Measurements from ENCODE around the gene CARD11.

Gene CARD11

DNA sequence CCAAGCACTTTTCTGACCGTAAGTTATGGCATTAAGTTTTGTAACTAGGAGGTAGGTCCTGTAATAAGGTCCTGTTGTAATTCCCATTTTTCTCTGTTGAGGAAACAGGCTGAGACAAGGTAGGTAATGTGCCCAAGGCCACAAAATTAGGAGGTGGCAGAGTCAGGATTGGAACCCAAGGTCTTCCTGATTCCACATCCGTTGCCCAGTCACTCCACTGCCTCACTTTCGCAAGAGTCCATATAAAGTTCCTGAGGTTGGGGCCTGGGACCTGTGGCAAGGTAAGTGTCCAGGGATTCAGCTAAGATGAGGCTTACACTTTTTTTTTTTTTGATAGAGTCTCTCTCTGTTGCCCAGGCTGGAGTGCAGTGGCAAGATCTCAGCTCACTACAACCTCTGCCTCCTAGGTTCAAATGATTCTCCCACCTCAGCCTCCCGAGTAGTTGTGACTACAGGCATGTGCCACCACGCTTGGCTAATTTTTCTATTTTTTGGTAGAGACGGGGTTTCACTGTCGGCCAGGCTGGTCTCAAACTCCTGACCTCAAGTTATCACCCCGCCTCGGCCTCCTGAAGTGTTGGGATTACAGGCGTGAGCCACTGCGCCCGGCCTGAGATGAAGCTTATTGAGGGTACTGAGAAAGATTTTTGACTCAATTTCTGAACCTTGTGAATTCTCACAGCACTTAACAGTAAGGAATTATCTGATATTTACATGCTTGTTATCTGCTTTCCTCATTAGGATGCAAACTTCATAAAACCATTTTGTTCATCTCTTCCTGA lies 179.3 kb downstream of the CARD11 start:
- H3K9ac ChIP-seq (ENCODE audit: low read depth, low read length, poor library complexity, severe bottlenecking) = no peak overlapping the region
- H3K9me2 ChIP-seq (replicated peaks; ENCODE audit: low read depth, low read length) = no peaks in the 10 kb centered on the region
- no peaks in the 10 kb centered on the region for H3K27me3 ChIP-seq (ENCODE audit: insufficient read depth, low read length, poor library complexity, severe bottlenecking)
- TF ChIP-seq EZH2phosphoT487 (IDR thresholded peaks at IDR 0.05; ENCODE audit: borderline replicate concordance) = no peak
- TF ChIP-seq, protein P1, sequence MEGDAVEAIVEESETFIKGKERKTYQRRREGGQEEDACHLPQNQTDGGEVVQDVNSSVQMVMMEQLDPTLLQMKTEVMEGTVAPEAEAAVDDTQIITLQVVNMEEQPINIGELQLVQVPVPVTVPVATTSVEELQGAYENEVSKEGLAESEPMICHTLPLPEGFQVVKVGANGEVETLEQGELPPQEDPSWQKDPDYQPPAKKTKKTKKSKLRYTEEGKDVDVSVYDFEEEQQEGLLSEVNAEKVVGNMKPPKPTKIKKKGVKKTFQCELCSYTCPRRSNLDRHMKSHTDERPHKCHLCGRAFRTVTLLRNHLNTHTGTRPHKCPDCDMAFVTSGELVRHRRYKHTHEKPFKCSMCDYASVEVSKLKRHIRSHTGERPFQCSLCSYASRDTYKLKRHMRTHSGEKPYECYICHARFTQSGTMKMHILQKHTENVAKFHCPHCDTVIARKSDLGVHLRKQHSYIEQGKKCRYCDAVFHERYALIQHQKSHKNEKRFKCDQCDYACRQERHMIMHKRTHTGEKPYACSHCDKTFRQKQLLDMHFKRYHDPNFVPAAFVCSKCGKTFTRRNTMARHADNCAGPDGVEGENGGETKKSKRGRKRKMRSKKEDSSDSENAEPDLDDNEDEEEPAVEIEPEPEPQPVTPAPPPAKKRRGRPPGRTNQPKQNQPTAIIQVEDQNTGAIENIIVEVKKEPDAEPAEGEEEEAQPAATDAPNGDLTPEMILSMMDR (conservative IDR thresholded peaks at IDR 0.05; ENCODE audit: low read length) = no peak
- H3K9me3 ChIP-seq (ENCODE audit: insufficient read depth, low read depth, low read length) = no peaks in the 10 kb centered on the region
- H3K4me1 ChIP-seq (ENCODE audit: insufficient read depth, low read length, poor library complexity, severe bottlenecking) = peaks cover 23% of the 10 kb centered on the region
- no peaks in the 10 kb centered on the region for H3K36me3 ChIP-seq (ENCODE audit: insufficient read depth, low read length)
- no peaks in the 10 kb centered on the region for H3F3A ChIP-seq (ENCODE audit: low read depth)
- H3K79me2 ChIP-seq (ENCODE audit: insufficient read depth, low read length) = peaks cover 4% of the 10 kb centered on the region; the same call in 1 of the 2 replicates
- no peaks in the 10 kb centered on the region for H4K20me1 ChIP-seq (ENCODE audit: insufficient read depth, low read length, poor library complexity, severe bottlenecking)
- H3K4me3 ChIP-seq (ENCODE audit: low read length, poor library complexity, severe bottlenecking) = peak overlapping the region; percentile 72
- H3K4me2 ChIP-seq (ENCODE audit: low read depth, low read length, poor library complexity, severe bottlenecking) = peak overlapping the region; percentile 85
- no peak overlapping the region for H2AFZ ChIP-seq (ENCODE audit: low read length)

GRCh38 chr7:2863461-2864066 lies 180.1 kb downstream of the CARD11 start:
- peak overlapping the region; percentile 68 for H3K9ac ChIP-seq (ENCODE audit: low read depth, low read length, poor library complexity, severe bottlenecking)
- peak overlapping the region; percentile 72 for H3K4me3 ChIP-seq (ENCODE audit: low read length, poor library complexity, severe bottlenecking)

DNA sequence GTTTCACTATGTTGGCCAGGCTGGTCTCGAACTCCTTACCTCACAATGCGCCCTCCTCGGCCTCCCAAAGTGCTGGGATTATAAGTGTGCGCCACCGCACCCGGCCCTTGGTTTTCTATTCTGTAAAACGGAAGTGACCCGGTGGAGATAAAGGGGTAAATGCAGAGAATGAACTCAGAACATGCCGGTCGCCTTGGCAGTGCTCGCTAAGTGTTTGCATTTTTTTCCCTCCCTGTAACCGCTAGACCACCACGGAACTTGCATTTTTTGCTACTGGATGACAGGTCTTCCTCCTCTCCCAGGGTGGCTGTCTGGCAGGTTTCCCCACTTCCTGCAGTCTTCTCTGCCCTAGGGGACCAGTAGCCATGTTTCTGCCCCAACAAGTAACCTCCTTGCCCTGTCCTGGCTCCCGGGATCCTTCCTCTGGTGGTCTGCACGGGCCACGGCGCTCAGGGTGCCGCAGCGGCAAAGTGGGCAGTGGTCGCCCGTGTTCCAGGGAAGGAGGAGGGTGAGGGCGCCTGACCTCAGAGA lies 180.8 kb downstream of the CARD11 start:
- Histone ChIP-seq H3K4me3 (ENCODE audit: low read length, poor library complexity, severe bottlenecking) (peak overlapping the region; percentile 72), H3K36me3 (ENCODE audit: insufficient read depth, low read length) (no peaks in the 10 kb centered on the region), H4K20me1 (ENCODE audit: insufficient read depth, low read length, poor library complexity, severe bottlenecking) (no peaks in the 10 kb centered on the region), H3F3A (ENCODE audit: low read depth) (no peaks in the 10 kb centered on the region), H3K9me3 (ENCODE audit: insufficient read depth, low read depth, low read length) (no peaks in the 10 kb centered on the region), H3K9me2 (replicated peaks; ENCODE audit: low read depth, low read length) (no peaks in the 10 kb centered on the region), H3K9ac (ENCODE audit: low read depth, low read length, poor library complexity, severe bottlenecking) (peak overlapping the region; percentile 68), H3K79me2 (ENCODE audit: insufficient read depth, low read length) (no peaks in the 10 kb centered on the region), H3K4me1 (ENCODE audit: insufficient read depth, low read length, poor library complexity, severe bottlenecking) (peaks cover 14% of the 10 kb centered on the region), H2AFZ (ENCODE audit: low read length) (no peak overlapping the region), H3K4me2 (ENCODE audit: low read depth, low read length, poor library complexity, severe bottlenecking) (peak overlapping the region; percentile 85), H3K27me3 (ENCODE audit: insufficient read depth, low read length, poor library complexity, severe bottlenecking) (no peaks in the 10 kb centered on the region)
- TF ChIP-seq, protein P1 (conservative IDR thresholded peaks at IDR 0.05; ENCODE audit: low read length) = no peak
- TF ChIP-seq EZH2phosphoT487 (IDR thresholded peaks at IDR 0.05; ENCODE audit: borderline replicate concordance) = no peak

More at GRCh38 chr7:2863461-2864066, 180.1 kb downstream of the CARD11 start:
- Histone ChIP-seq H2AFZ (ENCODE audit: low read length) (peak overlapping the region; percentile 73), H3K9me3 (ENCODE audit: insufficient read depth, low read depth, low read length) (no peaks in the 10 kb centered on the region), H4K20me1 (ENCODE audit: insufficient read depth, low read length, poor library complexity, severe bottlenecking) (no peaks in the 10 kb centered on the region), H3F3A (ENCODE audit: low read depth) (no peaks in the 10 kb centered on the region), H3K36me3 (ENCODE audit: insufficient read depth, low read length) (no peaks in the 10 kb centered on the region), H3K4me2 (ENCODE audit: low read depth, low read length, poor library complexity, severe bottlenecking) (peak overlapping the region; percentile 85), H3K4me1 (ENCODE audit: insufficient read depth, low read length, poor library complexity, severe bottlenecking) (peaks cover 15% of the 10 kb centered on the region), H3K9me2 (replicated peaks; ENCODE audit: low read depth, low read length) (no peaks in the 10 kb centered on the region), H3K79me2 (ENCODE audit: insufficient read depth, low read length) (no peaks in the 10 kb centered on the region), H3K27me3 (ENCODE audit: insufficient read depth, low read length, poor library complexity, severe bottlenecking) (no peaks in the 10 kb centered on the region)
- TF ChIP-seq, protein P1 (conservative IDR thresholded peaks at IDR 0.05; ENCODE audit: low read length) = no peak
- no peak for TF ChIP-seq EZH2phosphoT487 (IDR thresholded peaks at IDR 0.05; ENCODE audit: borderline replicate concordance)
